ENCODE results near the gene DCAKD.

Gene DCAKD

GRCh38 chr17:45006927-45007461 lies 44.4 kb downstream of the DCAKD start:
- TF ChIP-seq ZFX (IDR thresholded peaks at IDR 0.05) (no peak), CTCF (conservative IDR thresholded peaks at IDR 0.05) (no peak)
- H3K27ac ChIP-seq = no peak overlapping the region

GRCh38 chr17:45005700-45006099 lies 45.7 kb downstream of the DCAKD start:
- TF ChIP-seq ZFX (IDR thresholded peaks at IDR 0.05) (no peak), CTCF (conservative IDR thresholded peaks at IDR 0.05) (no peak)
- no peak overlapping the region for H3K27ac ChIP-seq

GRCh38 chr17:45004388-45004787 lies 47.0 kb downstream of the DCAKD start:
- TF ChIP-seq CTCF (conservative IDR thresholded peaks at IDR 0.05) (no peak), ZFX (IDR thresholded peaks at IDR 0.05) (no peak)
- no peak overlapping the region for H3K27ac ChIP-seq

- H3K27ac ChIP-seq = no peak overlapping the region
- TF ChIP-seq CTCF (conservative IDR thresholded peaks at IDR 0.05) = no peak
- no peak for TF ChIP-seq ZFX (IDR thresholded peaks at IDR 0.05)
These were observed 47.6 kb downstream of the DCAKD start for GRCh38 chr17:45003877-45004276.

- no peak overlapping the region for H3K27ac ChIP-seq
- TF ChIP-seq CTCF (conservative IDR thresholded peaks at IDR 0.05) = no peak
- TF ChIP-seq ZFX (IDR thresholded peaks at IDR 0.05) = no peak
These were observed 50.1 kb downstream of the DCAKD start for GRCh38 chr17:45001310-45001709.

GRCh38 chr17:44999433-44999832 lies 52.0 kb downstream of the DCAKD start:
- no peak overlapping the region for H3K27ac ChIP-seq
- TF ChIP-seq ZFX (IDR thresholded peaks at IDR 0.05) (no peak), CTCF (conservative IDR thresholded peaks at IDR 0.05) (no peak)

- no peak overlapping the region for H3K27ac ChIP-seq
- TF ChIP-seq CTCF (conservative IDR thresholded peaks at IDR 0.05) (no peak), ZFX (IDR thresholded peaks at IDR 0.05) (no peak)
These were observed 52.8 kb downstream of the DCAKD start for GRCh38 chr17:44998646-44999045.

Measured in C4-2B (cell line).